K562 (cell line): Measurements from ENCODE around the gene RELL2. TPM values are rescaled to one million over a fixed set of nuclear protein-coding genes. Genes with fewer than 3 reads are reported as not detected.

Source experiments
- ATAC-seq: fragments of 200-7000 bp; cut with Tn5 transposase; 3 replicates; pipeline ENCODE4 v1.9.1; 2020; ENCODE audit warnings: moderate library complexity
- BruUV-seq: library from RNA; stranded (reverse); fragments of 400-500 nt; replicated peaks from 2 replicates; lab custom pipeline; 2021; lab: Mats Ljungman, UMichigan
- CTCF ChIA-PET: fragments of 300-600 bp; formaldehyde crosslinking; extraction: SDS; loops from one replicate; lab custom pipeline; 2021; ENCODE audit warnings: low intra/inter-chr PET ratio; lab: Yijun Ruan, JAX
- POLR2A ChIA-PET: fragments of 300-600, 350-650 bp; sonication (Branson Sonifier 250); formaldehyde crosslinking; extraction: SDS; loops from one replicate; lab custom pipeline; 2021; ENCODE audit warnings: antibody characterized with exemption, inconsistent platforms; lab: Yijun Ruan, JAX
- DNase-seq, 4 experiments: peaks; one replicate each; pipeline versions ENCODE4 v3.0.0 to v3.0.0-alpha.2; 2011 to 2018; ENCODE audit warnings: low spot score in 3 of 4, mixed read lengths in 3 of 4; ENCODE audit errors: extremely low read depth in 1 of 4
- FAIRE-seq: peaks from 2 replicates; lab custom pipeline; 2011; peaks lifted over from hg19 to GRCh38; lab: Jason Lieb, UNC
- H2AFZ ChIP-seq: 2 replicates; pipeline ENCODE4 v1.6.0; 2011; ENCODE audit warnings: low read depth, low read length, control low read depth, inconsistent platforms
- H3K27ac ChIP-seq: fragments of 200-600 bp; 3 replicates; pipeline ENCODE4 v1.8.0; 2011; ENCODE audit warnings: low read depth, mild to moderate bottlenecking, control low read depth, inconsistent platforms, low read length, moderate library complexity, mixed read lengths; ENCODE audit errors: extremely low read depth
- H3K27me3 ChIP-seq, 2 experiments: fragments of 300-600 bp in 1 of 2; 2 replicates in 1 of 2; 3 replicates in 1 of 2; pipeline versions ENCODE4 v1.6.0 to v1.8.0; 2011; ENCODE audit warnings: inconsistent platforms in 2 of 2, low read length in 2 of 2, mild to moderate bottlenecking in 1 of 2, mixed read lengths in 1 of 2, moderate library complexity in 1 of 2; ENCODE audit not compliant: control insufficient read depth in 2 of 2, insufficient read depth in 2 of 2
- H3K36me3 ChIP-seq: fragments of 300-600 bp; 3 replicates; pipeline ENCODE4 v1.8.0; 2011; ENCODE audit warnings: mild to moderate bottlenecking, low read length, inconsistent platforms; ENCODE audit not compliant: control insufficient read depth, insufficient read depth
- H3K4me1 ChIP-seq, 2 experiments: fragments of 200-600 bp in 1 of 2; replicated peaks in 1 of 2; 2 replicates in 1 of 2; 3 replicates in 1 of 2; pipeline versions ENCODE4 v1.5.1 to v1.8.0; 2011; ENCODE audit warnings: inconsistent platforms in 2 of 2, low read length in 2 of 2, mild to moderate bottlenecking in 1 of 2, mixed read lengths in 1 of 2, moderate library complexity in 1 of 2; ENCODE audit not compliant: control insufficient read depth in 2 of 2, insufficient read depth in 2 of 2
- H3K4me2 ChIP-seq: 2 replicates; pipeline ENCODE4 v1.6.1; 2011; ENCODE audit warnings: low read length, control low read depth, inconsistent platforms, mixed read lengths; ENCODE audit not compliant: insufficient read depth
- H3K4me3 ChIP-seq: fragments of 200-600 bp; sonication (generic), shearing (Covaris generic); 2 replicates; pipeline ENCODE4 v1.5.1; 2016; ENCODE audit warnings: control low read depth, inconsistent platforms
- H3K79me2 ChIP-seq: fragments of 200-600 bp; 3 replicates; pipeline ENCODE4 v1.8.0; 2011; ENCODE audit warnings: low read length, inconsistent platforms; ENCODE audit not compliant: control insufficient read depth, insufficient read depth
- H3K9ac ChIP-seq, 2 experiments: 2 replicates each; pipeline versions ENCODE4 v1.6.0 to v1.6.1; 2011; ENCODE audit warnings: low read depth in 2 of 2, low read length in 2 of 2, control low read depth in 1 of 2, inconsistent platforms in 1 of 2, mild to moderate bottlenecking in 1 of 2, mixed read lengths in 1 of 2; ENCODE audit not compliant: insufficient read depth in 1 of 2
- H3K9me1 ChIP-seq: one replicate; pipeline ENCODE4 v1.6.0; 2011; ENCODE audit warnings: inconsistent platforms, mild to moderate bottlenecking, low read length, moderate library complexity; ENCODE audit not compliant: control insufficient read depth, insufficient read depth
- H3K9me3 ChIP-seq: replicated peaks from 2 replicates; pipeline ENCODE4 v1.5.1; 2011; ENCODE audit warnings: low read depth, low read length, inconsistent platforms; ENCODE audit not compliant: control insufficient read depth, insufficient read depth
- H4K20me1 ChIP-seq: replicated peaks from 2 replicates; pipeline ENCODE4 v1.6.1; 2011; ENCODE audit warnings: low read length, inconsistent platforms, mixed read lengths; ENCODE audit not compliant: control insufficient read depth, insufficient read depth
- CBX1 ChIP-seq: sonication (generic); IDR thresholded peaks from 2 replicates; pipeline ENCODE4 v1.6.1; 2016; ENCODE audit warnings: antibody characterized with exemption, low read depth, mild to moderate bottlenecking
- CBX3 ChIP-seq, 2 experiments: IDR thresholded peaks; 1 replicate in 1 of 2; 2 replicates in 1 of 2; pipeline ENCODE4 v1.6.1; 2012; ENCODE audit warnings: inconsistent platforms in 2 of 2, low read length in 2 of 2, borderline replicate concordance in 1 of 2, control low read depth in 1 of 2
- CUX1 ChIP-seq: fragments of 200-800 bp; sonication (Bioruptor generic); IDR thresholded peaks from 2 replicates; pipeline ENCODE4 v1.6.1; 2016; ENCODE audit warnings: missing genetic modification characterization, missing compliant biosample characterization
- EHMT2 ChIP-seq: fragments of 450-650 bp; IDR thresholded peaks from 2 replicates; pipeline ENCODE4 v1.6.1; 2018; ENCODE audit warnings: antibody characterized with exemption
- FOXA3 ChIP-seq, 2 experiments: fragments of 450-650 bp in 1 of 2; sonication (generic) in 1 of 2; formaldehyde crosslinking; IDR thresholded peaks in 1 of 2; conservative IDR thresholded peaks in 1 of 2; 2 replicates each; pipeline versions ENCODE4 v1.4.0 to v1.8.0; 2020 to 2022; ENCODE audit warnings: mild to moderate bottlenecking in 2 of 2, missing genetic modification reagents in 1 of 2
- NFE2 ChIP-seq: IDR thresholded peaks from 2 replicates; pipeline ENCODE4 v1.6.1; 2014; ENCODE audit warnings: antibody characterized with exemption, low read depth
- PHF20 ChIP-seq: fragments of 450-650 bp; IDR thresholded peaks from 2 replicates; pipeline ENCODE4 v1.6.1; 2018; ENCODE audit not compliant: partially characterized antibody
- THRB ChIP-seq: fragments of 450-650 bp; formaldehyde crosslinking; conservative IDR thresholded peaks from 2 replicates; pipeline ENCODE4 v1.4.0; 2022; ENCODE audit warnings: mild to moderate bottlenecking, missing genetic modification characterization
- ZBTB17 ChIP-seq: fragments of 450-650 bp; formaldehyde crosslinking; IDR thresholded peaks from 2 replicates; pipeline ENCODE4 v1.4.0; 2020; ENCODE audit warnings: mild to moderate bottlenecking
- ZBTB26 ChIP-seq: fragments of 450-650 bp; formaldehyde crosslinking; IDR thresholded peaks from 2 replicates; pipeline ENCODE4 v1.4.0; 2022; ENCODE audit warnings: missing genetic modification characterization
- WGBS: fragments of 100-300 bp; shearing (Covaris generic); methylation state at CpG from one replicate; pipeline ENCODE4 v1.1.6; 2016; ENCODE audit warnings: low coverage, mixed read lengths; ENCODE audit not compliant: insufficient coverage; ENCODE audit errors: missing lambda C conversion rate; 5-methylcytosine and 5-hydroxymethylcytosine counted together
- in situ Hi-C: fragments of 300-500 bp; cut with MboI; formaldehyde crosslinking; loops from 4 replicates; pipeline ENCODE4 v1.15.0; 2018; ENCODE audit warnings: inconsistent platforms, mixed read lengths
- intact Hi-C: fragments of 100-400 bp; cut with micrococcal nuclease; formaldehyde crosslinking; loops from 2 replicates; pipeline ENCODE4 v1.14.2; 2022
- polyA plus RNA-seq, 8 experiments: library from polyadenylated mRNA; depleted of rRNA in 4 of 8; stranded (reverse) in 5 of 8; unstranded in 3 of 8; fragments of >200 nt; fragmentation: Nextera tagmentation in 2 of 8; fragmentation: Illumina TruSeq in 1 of 8; extraction: Ambion mirVana in 2 of 8; extraction: Trizol in 1 of 8; gene quantifications; 2 replicates each; pipeline versions ENCODE4 v1.2.1 to v1.2.3, GENCODE V29; 2011 to 2014; ENCODE audit warnings: inconsistent platforms in 1 of 8, missing spikeins in 1 of 8
- total RNA-seq, 7 experiments: library from RNA; depleted of rRNA in 6 of 7; stranded (reverse); fragments of >200 nt in 6 of 7; fragmentation: Illumina TruSeq in 2 of 7; extraction: Trizol in 2 of 7; gene quantifications; 2 replicates each; pipeline versions ENCODE4 v1.2.1 to v1.2.3, GENCODE V29; 2011 to 2021; ENCODE audit warnings: low replicate concordance in 1 of 7
- TF ChIP-seq, protein P1 (sequence below): fragments of 450-650 bp; IDR thresholded peaks from 2 replicates; pipeline ENCODE4 v1.6.1; 2016; ENCODE audit warnings: borderline replicate concordance

Gene RELL2
- total and polyA plus RNA-seq, 9 of the 15 experiments (the other 6 are each of a cell fraction or from before 2014, with no cell fraction given): 0.06 to 36.0 (median 14.3) TPM

- in situ Hi-C loops: no loop called here
- ChIA-PET CTCF (no interaction called here), POLR2A (interaction anchor here (0.7 kb wide), 1 partner anchor 134 kb away, joined by 4 read pairs; no protein-coding TSS in a partner anchor)
- no peak for DNase-seq
- no peaks in the 10 kb centered on the region for H4K20me1 ChIP-seq
- peak overlapping the region; percentile 36 for H3K4me3 ChIP-seq
- peak overlapping the region; percentile 63 to 91 for H3K9ac ChIP-seq
- H3K36me3 ChIP-seq: peaks cover 4% of the 10 kb centered on the region; the same call in 1 of the 3 replicates
- peak overlapping the region; percentile 96 for H2AFZ ChIP-seq
- WGBS: 39% methylated on average over 2 of the region's 2 CpGs
- peak; percentile 3; the same call in 1 of the 3 replicates for ATAC-seq
- FAIRE-seq: no peak
- intact Hi-C loops: no loop called here
- BruUV-seq: TSS peak; percentile 83
- H3K27ac ChIP-seq: peak overlapping the region; percentile 81; the same call in 2 of the 3 replicates
- peaks cover 14% of the 10 kb centered on the region; the same call in 1 of the 3 replicates for H3K79me2 ChIP-seq
- no peaks in the 10 kb centered on the region for H3K9me3 ChIP-seq
- peak overlapping the region; percentile 79 for H3K4me2 ChIP-seq
- H3K27me3 ChIP-seq: no peaks in the 10 kb centered on the region
- peaks cover 32 to 40% of the 10 kb centered on the region in 2 experiments for H3K4me1 ChIP-seq
- H3K9me1 ChIP-seq: peaks cover 3% of the 10 kb centered on the region
- TF ChIP-seq NFE2 (0 out of 2 replicates have a peak, but pooled peaks have one; percentile 1), CBX3 (IDR thresholded peaks at IDR 0.05; ENCODE audit: borderline replicate concordance in 1 of 2, low read length in 2 of 2) (peak in 1 of 2 experiments; percentile 10; a peak in 1 of 3 replicates), CBX1 (no peak), FOXA3 (CRISPR knock-in tag; conservative IDR thresholded peaks at IDR 0.05 in 1 of 2, IDR thresholded peaks at IDR 0.05 in 1 of 2) (0 out of 4 replicates have a peak, but pooled peaks of 1 of the 2 experiments have one; percentile 19), PHF20 (no peak), ZBTB26 (CRISPR knock-in tag) (0 out of 2 replicates have a peak, but pooled peaks have one; percentile 37), CUX1 (CRISPR knock-in tag) (0 out of 2 replicates have a peak, but pooled peaks have one; percentile 20), THRB (CRISPR knock-in tag) (peak; percentile 57; the same call in 1 of the 2 replicates), ZBTB17 (CRISPR knock-in tag) (no peak), EHMT2 (0 out of 2 replicates have a peak, but pooled peaks have one; percentile 35)
- TF ChIP-seq, protein P1, sequence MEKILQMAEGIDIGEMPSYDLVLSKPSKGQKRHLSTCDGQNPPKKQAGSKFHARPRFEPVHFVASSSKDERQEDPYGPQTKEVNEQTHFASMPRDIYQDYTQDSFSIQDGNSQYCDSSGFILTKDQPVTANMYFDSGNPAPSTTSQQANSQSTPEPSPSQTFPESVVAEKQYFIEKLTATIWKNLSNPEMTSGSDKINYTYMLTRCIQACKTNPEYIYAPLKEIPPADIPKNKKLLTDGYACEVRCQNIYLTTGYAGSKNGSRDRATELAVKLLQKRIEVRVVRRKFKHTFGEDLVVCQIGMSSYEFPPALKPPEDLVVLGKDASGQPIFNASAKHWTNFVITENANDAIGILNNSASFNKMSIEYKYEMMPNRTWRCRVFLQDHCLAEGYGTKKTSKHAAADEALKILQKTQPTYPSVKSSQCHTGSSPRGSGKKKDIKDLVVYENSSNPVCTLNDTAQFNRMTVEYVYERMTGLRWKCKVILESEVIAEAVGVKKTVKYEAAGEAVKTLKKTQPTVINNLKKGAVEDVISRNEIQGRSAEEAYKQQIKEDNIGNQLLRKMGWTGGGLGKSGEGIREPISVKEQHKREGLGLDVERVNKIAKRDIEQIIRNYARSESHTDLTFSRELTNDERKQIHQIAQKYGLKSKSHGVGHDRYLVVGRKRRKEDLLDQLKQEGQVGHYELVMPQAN: 0 out of 2 replicates have a peak, but pooled peaks have one; percentile 42
Measured at GRCh38 chr5:141681295-141681694, 44.5 kb downstream of the RELL2 start.
